Lower leg skin (tissue), 3 donors: ENCODE measurements around the gene DAP.

Experiments
- CTCF ChIP-seq, 3 donors: fragments of 450-650 bp; IDR thresholded peaks; one replicate each; pipeline ENCODE4 v1.5.1; 2016; ENCODE audit warnings: antibody characterized with exemption in 3 of 3, mild to moderate bottlenecking in 3 of 3, moderate library complexity in 2 of 3
- POLR2A ChIP-seq, 2 donors: fragments of 450-650 bp; IDR thresholded peaks; one replicate each; pipeline ENCODE4 v1.6.1; 2016 to 2017; ENCODE audit warnings: antibody characterized with exemption in 2 of 2, mild to moderate bottlenecking in 1 of 2, moderate library complexity in 1 of 2

- no peak for TF ChIP-seq CTCF (IDR thresholded peaks at IDR 0.05)
- TF ChIP-seq POLR2A (IDR thresholded peaks at IDR 0.05) = no peak
These were observed 125.7 kb downstream of the DAP start for GRCh38 chr5:10635257-10635866.
